HL-60 (cell line): ENCODE results near the gene SUSD4.
A peak's percentile ranks its signal among the peaks of the same experiment; 100 is the strongest.

Source experiments
- DNase-seq, 2 experiments: peaks; one replicate each; pipeline ENCODE4 v3.0.0-alpha.2; 2010 to 2020; ENCODE audit warnings: low read depth in 1 of 2, low spot score in 1 of 2
- H3K27ac ChIP-seq: fragments of 250-450 bp; sonication (Bioruptor Pico); replicated peaks from 2 replicates; pipeline ENCODE4 v1.5.1; 2020; ENCODE audit warnings: mild to moderate bottlenecking, moderate library complexity
- H3K27me3 ChIP-seq: fragments of 250-450 bp; sonication (Bioruptor Pico); 2 replicates; pipeline ENCODE4 v1.5.1; 2021; ENCODE audit warnings: mild to moderate bottlenecking, moderate library complexity; ENCODE audit not compliant: insufficient read depth, poor library complexity, severe bottlenecking
- H3K4me3 ChIP-seq: replicated peaks from 2 replicates; pipeline ENCODE4 v1.5.1; 2011; ENCODE audit warnings: mild to moderate bottlenecking, control low read depth, low read length; ENCODE audit not compliant: insufficient read depth
- CTCF ChIP-seq: IDR thresholded peaks from one replicate; pipeline ENCODE4 v1.5.1; 2011; ENCODE audit warnings: low read length, control low read depth, inconsistent platforms; ENCODE audit not compliant: insufficient read depth
- GABPA ChIP-seq: IDR thresholded peaks from 2 replicates; pipeline ENCODE4 v1.6.1; 2012; ENCODE audit warnings: low read depth
- POLR2AphosphoS5 ChIP-seq: IDR thresholded peaks from 2 replicates; pipeline ENCODE4 v1.6.1; 2012; ENCODE audit warnings: low read depth
- REST ChIP-seq: IDR thresholded peaks from 2 replicates; pipeline ENCODE4 v1.6.1; 2012; ENCODE audit warnings: low read depth; ENCODE audit not compliant: insufficient replicate concordance
- SPI1 ChIP-seq: IDR thresholded peaks from 2 replicates; pipeline ENCODE4 v1.6.1; 2012; ENCODE audit warnings: low read depth, mild to moderate bottlenecking, borderline replicate concordance

Gene SUSD4

DNA sequence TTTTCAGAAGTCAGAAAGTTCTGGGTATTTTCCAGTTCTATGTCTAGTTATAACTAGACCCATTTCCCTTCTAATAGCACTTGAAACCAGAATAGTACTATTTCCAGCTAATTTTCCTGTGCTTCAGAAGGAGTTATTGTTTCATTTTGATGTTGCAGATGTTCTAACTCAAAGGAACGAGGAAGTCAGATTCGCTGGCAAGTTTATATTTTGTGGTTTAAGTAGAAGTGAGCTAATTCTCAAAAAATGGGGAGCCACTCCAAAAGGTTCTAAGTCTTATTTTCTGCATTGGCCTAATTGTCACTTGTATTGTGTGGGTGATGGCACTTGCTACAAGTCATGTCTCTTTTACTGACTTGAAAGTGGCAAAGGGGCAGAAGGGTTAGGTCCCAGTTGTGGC lies 47.3 kb upstream of the SUSD4 start:
- Histone ChIP-seq H3K4me3 (no peak overlapping the region), H3K27me3 (no peaks in the 10 kb centered on the region), H3K27ac (no peak overlapping the region)
- no peak for DNase-seq
- no peak for TF ChIP-seq POLR2AphosphoS5
- TF ChIP-seq REST, result no peak
- peak; percentile 59; the same call in 1 of the 2 replicates for TF ChIP-seq SPI1

DNA sequence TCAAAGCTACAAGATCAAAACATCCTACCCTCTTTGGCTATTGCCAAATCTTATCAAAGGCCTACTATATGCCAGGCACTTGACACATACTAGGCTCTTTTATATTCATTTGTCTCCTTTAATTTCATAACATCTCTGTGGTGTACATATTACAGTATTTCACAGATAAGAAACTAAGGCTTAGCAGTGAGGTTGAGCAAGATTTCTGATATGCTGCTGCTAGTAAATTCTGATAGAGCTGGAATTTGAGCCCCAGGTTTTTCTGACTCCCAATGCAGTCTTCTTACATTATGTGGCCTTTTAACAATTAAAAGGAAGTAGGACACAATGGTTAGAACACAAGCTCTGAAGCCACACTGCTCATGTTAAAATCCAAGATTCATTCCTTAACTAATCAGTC lies 46.1 kb upstream of the SUSD4 start:
- TF ChIP-seq CTCF, result no peak
- TF ChIP-seq REST, result no peak
- no peak for TF ChIP-seq GABPA
- no peak for TF ChIP-seq SPI1
- TF ChIP-seq POLR2AphosphoS5, result no peak
- DNase-seq, result no peak
- Histone ChIP-seq H3K4me3 (no peak overlapping the region), H3K27ac (no peak overlapping the region), H3K27me3 (no peaks in the 10 kb centered on the region)

- H3K27ac ChIP-seq, result no peak overlapping the region
- H3K27me3 ChIP-seq, result peaks cover 2% of the 10 kb centered on the region
- TF ChIP-seq SPI1 (no peak), POLR2AphosphoS5 (no peak), REST (no peak), CTCF (no peak), GABPA (no peak)
- H3K4me3 ChIP-seq, result no peak overlapping the region
- no peak for DNase-seq
Observed at GRCh38 chr1:223405507-223405906, 41.5 kb upstream of the SUSD4 start.

- no peak for DNase-seq
- Histone ChIP-seq H3K4me3 (no peak overlapping the region), H3K27ac (no peak overlapping the region), H3K27me3 (peaks cover 2% of the 10 kb centered on the region)
- TF ChIP-seq GABPA (no peak), REST (no peak), SPI1 (no peak), POLR2AphosphoS5 (no peak), CTCF (no peak)
Observed at GRCh38 chr1:223403184-223403815, 39.3 kb upstream of the SUSD4 start.
